GM06990 (cell line): Measurements from ENCODE around the gene CYP2B6.

ENCODE experiments used
- DNase-seq: peaks from one replicate; pipeline ENCODE4 v3.0.0-alpha.2; 2011; ENCODE audit not compliant: insufficient read length; ENCODE audit errors: extremely low read depth
- H3K27me3 ChIP-seq: replicated peaks from 2 replicates; pipeline ENCODE4 v1.6.0; 2011; ENCODE audit warnings: low read length; ENCODE audit not compliant: control insufficient read depth, insufficient read depth
- H3K36me3 ChIP-seq: 2 replicates; pipeline ENCODE4 v1.5.1; 2011; ENCODE audit warnings: low read length; ENCODE audit not compliant: control insufficient read depth, insufficient read depth
- H3K4me3 ChIP-seq: replicated peaks from 2 replicates; pipeline ENCODE4 v1.5.1; 2011; ENCODE audit warnings: low read depth, mild to moderate bottlenecking, control low read depth, low read length
- TF ChIP-seq, protein P1 (sequence below): IDR thresholded peaks from 2 replicates; pipeline ENCODE4 v1.5.1; 2011; ENCODE audit warnings: low read length, control low read depth, mild to moderate bottlenecking, inconsistent platforms; ENCODE audit not compliant: insufficient read depth, poor library complexity, severe bottlenecking

The CYP2B6 gene

DNA sequence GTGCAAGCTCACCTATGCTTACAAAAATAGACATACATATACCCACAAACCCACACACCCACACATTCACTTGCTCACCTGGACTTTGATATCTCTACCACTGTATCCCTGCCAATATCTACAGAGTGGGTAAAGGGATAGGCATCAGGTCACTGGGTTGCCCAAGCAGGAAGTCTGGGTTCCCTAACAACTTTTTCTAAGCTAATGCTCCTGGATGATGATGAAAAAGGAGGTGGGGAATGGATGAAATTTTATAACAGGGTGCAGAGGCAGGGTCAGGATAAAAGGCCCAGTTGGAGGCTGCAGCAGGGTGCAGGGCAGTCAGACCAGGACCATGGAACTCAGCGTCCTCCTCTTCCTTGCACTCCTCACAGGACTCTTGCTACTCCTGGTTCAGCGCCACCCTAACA lies at the start of gene CYP2B6:
Gene CYP2B6, plus strand, starts transcription at position 311 of the 410 bp plus-strand sequence. Its CDS starts 24 bp downstream, at position 335.
- H3K27me3 ChIP-seq, result no peaks in the 10 kb centered on the region
- TF ChIP-seq, protein P1, sequence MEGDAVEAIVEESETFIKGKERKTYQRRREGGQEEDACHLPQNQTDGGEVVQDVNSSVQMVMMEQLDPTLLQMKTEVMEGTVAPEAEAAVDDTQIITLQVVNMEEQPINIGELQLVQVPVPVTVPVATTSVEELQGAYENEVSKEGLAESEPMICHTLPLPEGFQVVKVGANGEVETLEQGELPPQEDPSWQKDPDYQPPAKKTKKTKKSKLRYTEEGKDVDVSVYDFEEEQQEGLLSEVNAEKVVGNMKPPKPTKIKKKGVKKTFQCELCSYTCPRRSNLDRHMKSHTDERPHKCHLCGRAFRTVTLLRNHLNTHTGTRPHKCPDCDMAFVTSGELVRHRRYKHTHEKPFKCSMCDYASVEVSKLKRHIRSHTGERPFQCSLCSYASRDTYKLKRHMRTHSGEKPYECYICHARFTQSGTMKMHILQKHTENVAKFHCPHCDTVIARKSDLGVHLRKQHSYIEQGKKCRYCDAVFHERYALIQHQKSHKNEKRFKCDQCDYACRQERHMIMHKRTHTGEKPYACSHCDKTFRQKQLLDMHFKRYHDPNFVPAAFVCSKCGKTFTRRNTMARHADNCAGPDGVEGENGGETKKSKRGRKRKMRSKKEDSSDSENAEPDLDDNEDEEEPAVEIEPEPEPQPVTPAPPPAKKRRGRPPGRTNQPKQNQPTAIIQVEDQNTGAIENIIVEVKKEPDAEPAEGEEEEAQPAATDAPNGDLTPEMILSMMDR, result no peak
- DNase-seq, result no peak
- H3K4me3 ChIP-seq, result no peak within 1 kb of the TSS
- H3K36me3 ChIP-seq, result no peaks in the 10 kb centered on the region

DNA sequence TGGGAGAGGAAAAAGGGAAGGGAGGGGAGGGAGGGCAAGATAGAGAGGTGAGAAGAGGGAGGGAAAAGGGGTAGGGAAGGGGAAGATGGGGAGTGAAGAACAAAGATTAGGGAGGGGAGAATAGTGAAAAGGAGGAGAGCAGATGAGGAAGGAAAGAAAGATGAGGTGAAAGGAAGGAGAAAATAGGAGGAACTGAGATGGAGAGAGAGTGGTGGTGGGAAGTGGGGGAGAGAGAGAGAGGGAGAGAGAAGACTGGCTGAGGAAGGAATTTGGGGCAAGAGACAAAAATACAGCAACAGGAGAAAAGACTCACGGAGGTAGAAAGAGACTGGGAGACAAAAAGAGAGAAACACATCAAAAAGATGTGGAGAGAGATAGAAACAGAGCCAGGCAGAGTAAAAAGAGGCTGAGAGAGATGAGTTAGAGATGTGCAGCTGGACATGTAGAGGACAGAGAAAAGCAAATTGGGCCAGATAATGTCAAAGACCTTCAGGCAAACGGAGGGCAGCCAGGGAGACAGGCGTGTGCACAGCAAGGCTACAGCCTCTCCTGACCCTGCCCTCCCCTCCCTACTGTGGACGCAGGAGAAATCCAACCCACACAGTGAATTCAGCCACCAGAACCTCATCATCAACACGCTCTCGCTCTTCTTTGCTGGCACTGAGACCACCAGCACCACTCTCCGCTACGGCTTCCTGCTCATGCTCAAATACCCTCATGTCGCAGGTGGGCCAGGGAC lies 49.4 kb upstream of the CYP2B6 start:
- TF ChIP-seq, protein P1, result no peak
- no peaks in the 10 kb centered on the region for H3K27me3 ChIP-seq

DNA sequence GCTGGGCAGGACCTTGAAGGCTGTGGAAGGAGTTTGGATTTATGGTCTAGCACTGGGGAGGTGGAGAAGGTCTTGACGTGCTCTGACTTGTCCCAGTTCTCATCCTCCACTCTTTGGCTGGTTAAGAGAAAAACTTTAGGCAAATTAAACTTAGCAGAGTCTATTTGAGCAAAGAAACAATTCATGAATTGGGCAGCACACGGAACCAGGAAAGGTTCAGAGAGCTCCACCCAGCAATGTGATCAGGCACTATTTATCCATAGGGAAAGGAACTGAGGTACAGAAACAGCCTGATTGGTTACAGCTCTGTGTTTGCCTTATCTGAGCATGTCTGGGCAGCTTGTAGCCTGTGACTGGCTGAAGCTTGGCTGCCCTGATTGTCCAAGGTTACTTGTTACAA lies 45.4 kb upstream of the CYP2B6 start:
- no peak for DNase-seq
- no peak overlapping the region for H3K4me3 ChIP-seq
- TF ChIP-seq, protein P1, result no peak
- no peaks in the 10 kb centered on the region for H3K36me3 ChIP-seq
- no peaks in the 10 kb centered on the region for H3K27me3 ChIP-seq

More for the DNA sequence above, 49.4 kb upstream of the CYP2B6 start:
- Histone ChIP-seq H3K36me3 (no peaks in the 10 kb centered on the region), H3K4me3 (no peak overlapping the region)
- no peak for DNase-seq

DNA sequence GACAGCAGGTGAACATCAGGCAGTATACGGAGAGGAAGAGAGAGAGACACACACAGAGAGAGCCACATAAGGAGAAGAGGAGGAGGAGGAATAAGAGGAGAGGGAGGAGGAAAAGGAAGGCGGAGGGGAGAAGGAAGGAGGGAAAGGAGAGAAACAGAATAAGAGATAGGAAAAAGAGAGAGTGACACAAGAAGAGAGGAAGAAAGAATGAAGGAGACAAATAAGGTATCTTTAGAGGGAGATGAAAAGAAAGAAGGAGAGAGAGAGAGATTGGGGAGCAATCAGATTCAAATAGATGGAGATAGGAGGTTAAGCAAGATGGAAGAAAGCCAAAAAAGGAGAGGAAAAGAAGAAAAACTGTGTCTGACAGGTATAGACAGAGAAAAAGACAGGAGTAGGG lies 44.0 kb upstream of the CYP2B6 start:
- no peak overlapping the region for H3K4me3 ChIP-seq
- no peaks in the 10 kb centered on the region for H3K36me3 ChIP-seq
- TF ChIP-seq, protein P1, result no peak
- H3K27me3 ChIP-seq, result no peaks in the 10 kb centered on the region
- no peak for DNase-seq

DNA sequence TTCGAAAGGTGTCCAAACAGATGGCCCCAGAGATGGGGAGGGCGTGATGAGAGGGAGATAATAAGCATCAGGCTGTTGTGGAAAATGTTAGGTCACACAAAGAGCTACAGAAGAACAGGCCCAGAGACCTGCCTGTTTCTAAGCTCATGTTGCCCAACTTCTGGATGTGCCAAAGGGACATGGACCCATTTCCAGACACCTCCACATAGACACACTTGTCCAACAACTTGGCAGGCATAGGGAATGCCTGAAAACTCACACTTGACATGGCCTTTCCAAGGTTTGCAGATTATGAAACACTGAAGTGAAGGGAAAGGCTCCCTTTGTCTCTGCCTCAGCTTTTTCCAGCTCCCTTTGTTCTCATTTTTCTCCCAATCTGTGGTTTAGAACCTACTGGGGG lies 43.5 kb upstream of the CYP2B6 start:
- Histone ChIP-seq H3K27me3 (no peaks in the 10 kb centered on the region), H3K4me3 (no peak overlapping the region), H3K36me3 (no peaks in the 10 kb centered on the region)
- TF ChIP-seq, protein P1, result no peak
- DNase-seq, result no peak
